Measurements from ENCODE around the gene THEMIS2.
"Not testable (repeated sequence)": the region's sequence is repeated elsewhere in the genome, so short reads cannot be mapped to it uniquely, and the experiment has no call there.

Gene THEMIS2

DNA sequence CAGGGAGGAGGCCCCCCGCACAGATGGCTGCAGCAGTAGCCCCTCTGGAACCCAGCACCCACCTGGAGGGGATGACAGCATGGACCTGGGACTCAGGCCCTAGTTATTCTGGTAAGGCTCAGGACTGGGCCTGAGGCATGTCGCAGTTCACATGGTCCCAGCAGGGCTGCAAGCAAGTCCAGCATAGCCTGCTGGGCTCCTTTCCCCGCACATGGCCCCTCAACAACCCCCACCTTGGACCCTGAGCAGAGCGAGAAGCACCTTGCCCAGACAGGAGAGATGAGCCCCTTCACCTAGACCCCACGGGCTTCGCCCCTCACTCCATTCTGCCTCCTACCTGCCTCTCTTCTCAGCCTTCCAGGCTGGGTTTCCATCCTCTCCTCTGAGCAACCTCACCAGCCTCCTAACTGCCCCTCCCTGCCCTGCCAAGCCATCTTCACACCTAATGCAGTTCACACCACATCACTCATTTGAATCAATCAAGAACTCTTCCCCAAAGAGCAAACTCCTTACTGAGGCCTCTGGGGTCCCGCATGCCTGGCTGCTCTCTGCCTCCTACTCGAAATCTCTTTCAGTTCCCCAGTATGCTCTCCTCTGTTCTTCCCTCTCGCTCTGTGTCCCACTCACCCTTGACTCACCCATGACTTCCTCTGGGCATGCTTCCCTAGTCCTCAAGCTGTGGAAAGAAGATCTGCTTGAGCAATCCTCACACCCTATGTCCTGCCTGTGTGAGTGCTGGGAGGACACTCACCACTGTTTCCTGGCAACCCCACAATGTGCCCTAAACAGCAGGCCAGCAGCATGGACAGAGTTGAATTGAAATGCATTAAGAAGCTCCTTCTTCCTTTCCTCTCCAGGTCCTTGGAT, 9.4 kb upstream of the THEMIS2 start:
- H3K9ac ChIP-seq (ENCODE audit: low read depth in 1 of 2, low read length in 2 of 2) = peak overlapping the region; percentile 23 to 41

DNA sequence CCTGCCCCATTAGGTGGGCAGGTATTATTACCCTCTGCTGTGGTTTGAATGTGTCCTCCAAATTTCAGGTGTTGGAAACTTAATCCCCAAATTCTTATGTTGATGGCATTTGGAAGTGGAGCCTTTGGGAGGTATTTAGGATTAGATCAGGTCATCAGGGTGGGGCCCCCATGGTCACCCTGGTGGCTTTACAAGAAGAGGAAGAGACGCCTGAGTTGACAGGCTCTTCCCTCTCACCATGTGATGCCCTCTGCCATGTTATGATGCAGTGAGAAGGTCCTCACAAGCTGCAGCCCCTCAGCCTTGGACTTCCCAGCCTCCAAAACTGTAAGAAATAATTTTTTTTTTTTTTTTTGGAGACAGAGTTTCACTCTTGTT, 8.8 kb upstream of the THEMIS2 start:
- H3K36me3 ChIP-seq (ENCODE audit: control insufficient read depth in 2 of 2, insufficient read depth in 2 of 2, low read length in 2 of 2) = no peaks in the 10 kb centered on the region
- H3K4me1 ChIP-seq (ENCODE audit: control insufficient read depth in 2 of 2, insufficient read depth in 2 of 2, low read length in 2 of 2) = peaks cover 0 to 3% of the 10 kb centered on the region in 2 donors
- no peak overlapping the region for H3K9ac ChIP-seq (ENCODE audit: low read depth in 1 of 2, low read length in 2 of 2)
- H3K27ac ChIP-seq (ENCODE audit: low read depth in 2 of 2, low read length in 2 of 2) = peak overlapping the region; percentile 48 to 70
- H3K9me3 ChIP-seq (ENCODE audit: control insufficient read depth in 2 of 2, low read length in 2 of 2) = no peaks in the 10 kb centered on the region
- no peak overlapping the region for H3K4me3 ChIP-seq (ENCODE audit: low read length in 2 of 2)
- no peaks in the 10 kb centered on the region for H3K27me3 ChIP-seq (ENCODE audit: control insufficient read depth in 2 of 2, insufficient read depth in 2 of 2, low read length in 2 of 2)

More for the DNA sequence above, 9.4 kb upstream of the THEMIS2 start:
- Histone ChIP-seq H3K4me1 (ENCODE audit: control insufficient read depth in 2 of 2, insufficient read depth in 2 of 2, low read length in 2 of 2) (peaks cover 0 to 3% of the 10 kb centered on the region in 2 donors), H3K4me3 (ENCODE audit: low read length in 2 of 2) (no peak overlapping the region), H3K9me3 (ENCODE audit: control insufficient read depth in 2 of 2, low read length in 2 of 2) (no peaks in the 10 kb centered on the region), H3K36me3 (ENCODE audit: control insufficient read depth in 2 of 2, insufficient read depth in 2 of 2, low read length in 2 of 2) (no peaks in the 10 kb centered on the region), H3K27ac (ENCODE audit: low read depth in 2 of 2, low read length in 2 of 2) (peak overlapping the region; percentile 48 to 70), H3K27me3 (ENCODE audit: control insufficient read depth in 2 of 2, insufficient read depth in 2 of 2, low read length in 2 of 2) (no peaks in the 10 kb centered on the region)

DNA sequence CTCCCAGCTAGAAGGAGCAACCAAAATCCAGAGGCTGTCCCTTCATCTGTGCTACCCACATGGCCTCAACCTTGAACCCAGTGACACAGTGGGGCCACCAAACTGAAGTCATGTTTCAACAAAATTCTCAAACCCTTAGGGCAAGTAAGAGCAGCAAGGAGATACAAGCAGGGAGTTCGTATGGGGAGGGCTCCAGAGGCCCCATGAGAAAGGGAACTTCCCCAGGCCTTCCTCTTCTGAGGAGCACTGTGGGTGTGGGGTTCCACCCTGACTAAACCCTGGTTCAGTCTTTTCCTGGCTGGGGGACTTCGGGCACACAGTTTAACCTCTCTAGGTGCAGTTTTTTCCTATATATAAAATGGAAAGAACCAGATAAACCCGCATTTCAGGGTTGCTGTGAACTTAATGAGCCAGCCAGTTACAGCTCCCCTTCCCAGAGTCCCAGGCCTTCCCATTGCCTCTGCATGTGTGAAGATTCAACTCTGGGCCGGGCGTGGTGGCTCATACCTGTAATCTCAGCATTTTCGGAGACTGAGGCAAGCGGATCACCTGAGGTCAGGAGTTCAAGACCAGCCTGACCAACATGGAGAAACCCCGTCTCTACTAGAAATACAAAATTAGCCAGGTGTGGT, 8.0 kb upstream of the THEMIS2 start:
- H3K9me3 ChIP-seq (ENCODE audit: control insufficient read depth in 2 of 2, low read length in 2 of 2) = no peaks in the 10 kb centered on the region
- peaks cover 4 to 6% of the 10 kb centered on the region in 2 donors for H3K4me1 ChIP-seq (ENCODE audit: control insufficient read depth in 2 of 2, insufficient read depth in 2 of 2, low read length in 2 of 2)
- no peaks in the 10 kb centered on the region for H3K27me3 ChIP-seq (ENCODE audit: control insufficient read depth in 2 of 2, insufficient read depth in 2 of 2, low read length in 2 of 2)
- H3K36me3 ChIP-seq (ENCODE audit: control insufficient read depth in 2 of 2, insufficient read depth in 2 of 2, low read length in 2 of 2) = no peaks in the 10 kb centered on the region
- peak overlapping the region; percentile 48 to 70 for H3K27ac ChIP-seq (ENCODE audit: low read depth in 2 of 2, low read length in 2 of 2)
- H3K9ac ChIP-seq (ENCODE audit: low read depth in 1 of 2, low read length in 2 of 2) = no peak overlapping the region
- H3K4me3 ChIP-seq (ENCODE audit: low read length in 2 of 2) = no peak overlapping the region

DNA sequence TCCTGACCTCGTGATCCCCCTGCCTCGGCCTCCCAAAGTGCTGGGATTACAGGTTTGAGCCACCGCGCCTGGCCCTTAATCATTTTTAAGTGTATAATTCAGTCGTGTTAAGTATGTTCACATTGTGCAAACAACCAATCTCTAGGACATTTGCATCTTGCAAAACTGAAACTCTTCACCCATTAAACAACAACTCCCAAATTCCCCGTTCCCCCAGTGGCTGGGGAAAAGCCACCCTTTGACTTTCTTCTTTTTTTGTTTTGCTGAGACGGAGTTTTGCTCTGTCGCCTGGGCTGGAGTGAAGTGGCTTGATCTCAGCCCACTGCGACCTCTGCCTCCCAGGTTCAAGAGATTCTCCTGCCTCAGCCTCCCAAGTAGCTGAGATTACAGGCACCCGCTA, 6.5 kb upstream of the THEMIS2 start:
- H3K36me3 ChIP-seq (ENCODE audit: control insufficient read depth in 2 of 2, insufficient read depth in 2 of 2, low read length in 2 of 2) = no peaks in the 10 kb centered on the region
- H3K9ac ChIP-seq (ENCODE audit: low read depth in 1 of 2, low read length in 2 of 2) = no peak overlapping the region
- H3K27me3 ChIP-seq (ENCODE audit: control insufficient read depth in 2 of 2, insufficient read depth in 2 of 2, low read length in 2 of 2) = no peaks in the 10 kb centered on the region
- peaks cover 4 to 9% of the 10 kb centered on the region in 2 donors for H3K4me1 ChIP-seq (ENCODE audit: control insufficient read depth in 2 of 2, insufficient read depth in 2 of 2, low read length in 2 of 2)
- H3K4me3 ChIP-seq (ENCODE audit: low read length in 2 of 2) = no peak overlapping the region
- no peaks in the 10 kb centered on the region for H3K9me3 ChIP-seq (ENCODE audit: control insufficient read depth in 2 of 2, low read length in 2 of 2)
- H3K27ac ChIP-seq (ENCODE audit: low read depth in 2 of 2, low read length in 2 of 2) = no peak overlapping the region

DNA sequence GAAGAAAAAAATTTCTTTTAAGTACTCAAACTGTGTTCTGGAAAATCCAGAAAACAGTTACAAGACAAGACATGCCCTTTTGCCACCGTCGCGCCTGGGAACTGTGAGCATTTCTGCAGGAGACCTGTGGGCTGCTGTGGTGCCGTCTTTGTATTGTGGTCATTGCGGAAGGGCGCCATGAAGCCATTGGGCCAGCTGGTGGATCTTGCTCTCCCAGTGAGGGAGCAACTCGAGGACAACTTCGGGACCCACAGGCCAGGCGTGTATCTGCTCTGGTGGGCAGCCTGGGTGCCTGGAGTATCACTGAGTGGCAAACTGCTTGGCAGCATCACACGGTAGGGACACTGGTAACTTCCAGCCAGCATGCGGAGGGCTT, 3.8 kb upstream of the THEMIS2 start:
- Histone ChIP-seq H3K27ac (ENCODE audit: low read depth in 2 of 2, low read length in 2 of 2) (peak overlapping the region; percentile 41 to 82), H3K4me1 (ENCODE audit: control insufficient read depth in 2 of 2, insufficient read depth in 2 of 2, low read length in 2 of 2) (peaks cover 11 to 12% of the 10 kb centered on the region in 2 donors), H3K9ac (ENCODE audit: low read depth in 1 of 2, low read length in 2 of 2) (no peak overlapping the region), H3K27me3 (ENCODE audit: control insufficient read depth in 2 of 2, insufficient read depth in 2 of 2, low read length in 2 of 2) (peaks cover 0 to 3% of the 10 kb centered on the region in 2 donors), H3K9me3 (ENCODE audit: control insufficient read depth in 2 of 2, low read length in 2 of 2) (no peaks in the 10 kb centered on the region), H3K4me3 (ENCODE audit: low read length in 2 of 2) (no peak overlapping the region), H3K36me3 (ENCODE audit: control insufficient read depth in 2 of 2, insufficient read depth in 2 of 2, low read length in 2 of 2) (no peaks in the 10 kb centered on the region)

DNA sequence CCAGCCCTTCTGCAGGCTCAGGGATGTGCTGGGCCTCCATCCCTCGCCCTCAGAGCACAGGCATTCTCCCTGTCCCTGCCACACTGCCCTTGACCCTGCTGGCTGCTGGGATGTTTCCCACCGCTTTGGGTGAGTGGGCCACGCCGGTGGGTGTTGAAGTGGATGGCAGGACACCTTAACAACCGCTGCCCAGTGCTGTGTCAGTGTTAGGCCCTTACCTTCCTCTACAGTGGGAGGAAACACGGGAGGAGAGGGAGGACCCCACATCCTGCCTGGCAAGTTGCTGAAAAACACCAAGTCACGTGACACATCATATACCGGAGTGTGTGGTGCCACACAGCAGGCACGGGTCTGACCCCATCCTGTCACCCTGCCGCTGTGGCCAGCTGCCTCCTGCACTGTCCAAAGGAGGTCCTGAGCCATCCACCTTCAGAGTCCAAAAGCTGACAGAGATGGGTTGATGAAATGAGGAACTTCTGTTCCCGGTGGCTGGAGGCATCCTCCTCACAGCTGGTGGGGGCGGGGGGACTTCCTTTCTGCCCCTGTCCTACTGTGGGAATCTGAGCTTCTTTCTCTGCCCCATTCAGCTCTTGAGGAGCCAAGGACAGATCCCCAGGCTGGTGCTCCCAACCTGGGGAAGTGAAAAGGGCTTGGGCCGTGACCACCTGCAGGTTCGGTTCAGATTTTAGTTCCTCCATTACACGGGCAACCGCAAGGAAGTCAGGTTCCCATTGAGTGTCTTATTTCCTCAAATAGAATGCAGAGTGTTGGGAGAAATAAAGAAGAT, 3.2 kb upstream of the THEMIS2 start:
- H3K4me3 ChIP-seq (ENCODE audit: low read length in 2 of 2) = peak overlapping the region; percentile 26 to 59
- peak overlapping the region in 1 of 2 donors; percentile 49 for H3K9ac ChIP-seq (ENCODE audit: low read depth in 1 of 2, low read length in 2 of 2)
- H3K4me1 ChIP-seq (ENCODE audit: control insufficient read depth in 2 of 2, insufficient read depth in 2 of 2, low read length in 2 of 2) = peaks cover 11 to 12% of the 10 kb centered on the region in 2 donors
- no peaks in the 10 kb centered on the region for H3K36me3 ChIP-seq (ENCODE audit: control insufficient read depth in 2 of 2, insufficient read depth in 2 of 2, low read length in 2 of 2)
- H3K27me3 ChIP-seq (ENCODE audit: control insufficient read depth in 2 of 2, insufficient read depth in 2 of 2, low read length in 2 of 2) = peaks cover 0 to 3% of the 10 kb centered on the region in 2 donors
- H3K9me3 ChIP-seq (ENCODE audit: control insufficient read depth in 2 of 2, low read length in 2 of 2) = no peaks in the 10 kb centered on the region
- peak overlapping the region; percentile 41 to 82 for H3K27ac ChIP-seq (ENCODE audit: low read depth in 2 of 2, low read length in 2 of 2)

DNA sequence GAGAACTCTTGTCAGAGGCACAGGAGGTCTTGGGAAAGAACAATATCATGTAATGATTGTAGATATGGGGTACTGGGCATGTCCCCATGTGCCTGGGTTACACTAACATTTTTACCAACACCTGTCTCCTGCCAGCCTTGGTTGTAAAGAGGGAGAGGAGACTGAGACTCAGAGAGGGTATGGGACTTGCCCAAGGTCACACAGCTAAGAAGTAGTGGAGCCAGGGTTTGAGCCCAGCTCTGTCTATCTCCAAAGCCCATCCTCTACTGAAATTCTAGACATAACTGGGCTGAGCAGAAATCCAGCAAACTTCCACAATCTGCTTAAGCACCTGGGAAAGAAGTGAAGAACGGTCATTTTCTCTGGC, 2.6 kb upstream of the THEMIS2 start:
- H3K36me3 ChIP-seq (ENCODE audit: control insufficient read depth in 2 of 2, insufficient read depth in 2 of 2, low read length in 2 of 2) = no peaks in the 10 kb centered on the region
- peak overlapping the region; percentile 41 to 82 for H3K27ac ChIP-seq (ENCODE audit: low read depth in 2 of 2, low read length in 2 of 2)
- H3K9ac ChIP-seq (ENCODE audit: low read depth in 1 of 2, low read length in 2 of 2) = peak overlapping the region in 1 of 2 donors; percentile 49
- H3K4me3 ChIP-seq (ENCODE audit: low read length in 2 of 2) = peak overlapping the region in 1 of 2 donors; percentile 26
- peaks cover 11 to 12% of the 10 kb centered on the region in 2 donors for H3K4me1 ChIP-seq (ENCODE audit: control insufficient read depth in 2 of 2, insufficient read depth in 2 of 2, low read length in 2 of 2)
- peaks cover 0 to 3% of the 10 kb centered on the region in 2 donors for H3K27me3 ChIP-seq (ENCODE audit: control insufficient read depth in 2 of 2, insufficient read depth in 2 of 2, low read length in 2 of 2)
- no peaks in the 10 kb centered on the region for H3K9me3 ChIP-seq (ENCODE audit: control insufficient read depth in 2 of 2, low read length in 2 of 2)

DNA sequence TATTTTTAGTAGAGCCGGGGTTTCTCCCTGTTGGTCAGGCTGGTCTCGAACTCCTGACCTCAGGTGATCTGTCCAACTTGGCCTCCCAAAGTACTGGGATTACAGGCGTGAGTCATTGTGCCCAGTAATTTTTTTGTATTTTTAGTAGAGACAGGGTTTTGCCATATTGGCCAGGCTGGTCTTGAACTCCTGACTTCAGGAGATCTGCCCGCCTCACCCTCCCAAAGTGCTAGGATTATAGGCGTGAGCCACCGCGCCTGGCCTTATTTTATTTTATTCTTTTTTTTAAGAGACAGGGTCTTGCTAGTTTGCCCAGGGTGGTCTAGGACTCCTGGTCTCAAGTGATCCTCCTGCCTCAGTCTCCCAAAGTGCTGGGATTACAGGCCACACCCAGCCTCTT, 1.3 kb upstream of the THEMIS2 start:
- not testable (repeated sequence) for H3K4me3 ChIP-seq (ENCODE audit: low read length in 2 of 2); H3K27me3 ChIP-seq (ENCODE audit: control insufficient read depth in 2 of 2, insufficient read depth in 2 of 2, low read length in 2 of 2); H3K36me3 ChIP-seq (ENCODE audit: control insufficient read depth in 2 of 2, insufficient read depth in 2 of 2, low read length in 2 of 2); H3K9ac ChIP-seq (ENCODE audit: low read depth in 1 of 2, low read length in 2 of 2); H3K9me3 ChIP-seq (ENCODE audit: control insufficient read depth in 2 of 2, low read length in 2 of 2); H3K27ac ChIP-seq (ENCODE audit: low read depth in 2 of 2, low read length in 2 of 2)
- peaks cover 13 to 14% of the 10 kb centered on the region in 2 donors for H3K4me1 ChIP-seq (ENCODE audit: control insufficient read depth in 2 of 2, insufficient read depth in 2 of 2, low read length in 2 of 2)

DNA sequence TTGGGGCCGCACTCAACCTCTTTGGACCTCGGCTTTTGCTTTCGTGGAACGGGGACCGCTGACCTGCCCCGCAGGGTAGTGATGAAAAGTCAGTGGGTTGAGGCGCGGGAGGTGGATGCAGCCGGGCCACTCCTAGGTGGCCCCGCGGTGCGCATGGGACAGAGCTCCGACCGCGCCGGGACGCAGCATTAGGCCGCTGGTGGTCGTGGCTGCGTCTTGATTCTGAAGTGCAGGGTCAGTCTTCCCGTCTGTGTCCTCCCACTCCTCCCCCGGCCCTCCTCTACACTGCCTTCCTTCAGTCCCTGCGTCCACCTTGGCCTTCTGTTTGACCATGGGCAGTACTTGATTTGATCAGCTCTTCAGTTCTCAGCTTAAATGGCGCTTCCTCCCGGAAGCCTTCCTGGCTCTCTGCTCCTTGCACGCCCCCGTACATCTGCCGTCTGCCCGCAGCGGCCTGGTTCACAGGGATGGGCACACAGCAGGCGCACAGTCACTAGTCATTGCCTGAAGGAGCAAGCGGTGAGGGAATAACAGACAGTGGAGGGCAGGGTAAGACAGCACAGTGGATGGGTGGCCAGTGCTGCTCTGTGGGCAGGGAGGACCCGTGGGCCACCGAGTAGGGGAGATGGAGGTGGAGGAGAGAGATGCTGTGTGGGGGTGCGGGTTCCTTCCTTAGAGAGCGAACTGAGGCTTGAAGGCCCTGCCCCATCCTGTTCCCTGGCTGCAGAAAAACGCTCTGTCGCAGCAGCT, 633 bp downstream of the THEMIS2 start:
- H3K4me3 ChIP-seq (ENCODE audit: low read length in 2 of 2) = peak overlapping the region; percentile 64 to 74
- H3K27me3 ChIP-seq (ENCODE audit: control insufficient read depth in 2 of 2, insufficient read depth in 2 of 2, low read length in 2 of 2) = peaks cover 0 to 3% of the 10 kb centered on the region in 2 donors
- peaks cover 0 to 3% of the 10 kb centered on the region in 2 donors for H3K36me3 ChIP-seq (ENCODE audit: control insufficient read depth in 2 of 2, insufficient read depth in 2 of 2, low read length in 2 of 2)
- peaks cover 13 to 18% of the 10 kb centered on the region in 2 donors for H3K4me1 ChIP-seq (ENCODE audit: control insufficient read depth in 2 of 2, insufficient read depth in 2 of 2, low read length in 2 of 2)
- peak overlapping the region; percentile 65 to 81 for H3K9ac ChIP-seq (ENCODE audit: low read depth in 1 of 2, low read length in 2 of 2)
- H3K9me3 ChIP-seq (ENCODE audit: control insufficient read depth in 2 of 2, low read length in 2 of 2) = no peaks in the 10 kb centered on the region
- H3K27ac ChIP-seq (ENCODE audit: low read depth in 2 of 2, low read length in 2 of 2) = peak overlapping the region; percentile 79 to 90

Measured in mucosa of rectum (tissue), 2 donors.